ENCODE measurements around the gene CLEC20A. TPM values are rescaled to one million over a fixed set of nuclear protein-coding genes. Genes with fewer than 3 reads are reported as not detected.

Gene CLEC20A
- total and polyA plus RNA-seq, 2 experiments from 2014 or later: not detected

DNA sequence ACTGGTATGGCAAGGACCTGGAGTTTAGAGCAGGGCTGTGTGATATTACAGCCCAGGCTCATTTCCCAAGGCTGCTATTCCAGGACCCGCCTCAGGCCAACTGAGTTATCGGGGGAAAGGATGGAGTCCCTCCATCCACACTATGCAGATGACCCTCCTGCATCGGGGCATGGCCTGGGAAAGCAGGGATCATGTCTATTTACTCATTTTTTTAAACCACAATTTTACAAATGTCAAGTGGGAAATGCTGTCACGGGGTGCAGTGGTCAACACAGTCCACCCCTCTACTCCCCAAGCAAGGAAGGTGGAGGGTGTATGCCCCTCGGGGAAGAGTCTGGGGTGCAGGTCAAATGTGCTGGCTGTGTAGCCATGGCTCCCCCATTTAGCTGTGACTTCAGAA, 6.1 kb upstream of the CLEC20A start:
- Mint-ChIP-seq H3K27me3 (ENCODE audit: insufficient read depth, low read depth, poor library complexity) (peaks cover 2% of the 10 kb centered on the region), H3K4me3 (no peak overlapping the region), H3K27ac (no peak overlapping the region), H3K9me3 (no peaks in the 10 kb centered on the region), H3K36me3 (ENCODE audit: low read depth) (no peaks in the 10 kb centered on the region), H3K4me1 (peaks cover 17% of the 10 kb centered on the region)
- H3F3A ChIP-seq (replicated peaks; ENCODE audit: low read depth): no peaks in the 10 kb centered on the region; the same call in 1 of the 2 replicates
- H3K4me1 ChIP-seq (ENCODE audit: insufficient read depth): no peaks in the 10 kb centered on the region; the same call in 1 of the 2 replicates
- H3K27me3 ChIP-seq (ENCODE audit: insufficient read depth): no peaks in the 10 kb centered on the region
- no peak for TF ChIP-seq ZNF331 (CRISPR knock-in tag; IDR thresholded peaks at IDR 0.05; ENCODE audit: low read depth)
- no peak for TF ChIP-seq POLR2AphosphoS5 (IDR thresholded peaks at IDR 0.05; ENCODE audit: low read depth)
- no peak for TF ChIP-seq ZNF114 (CRISPR knock-in tag; IDR thresholded peaks at IDR 0.05)
- no peak for TF ChIP-seq JUNB (IDR thresholded peaks at IDR 0.05; ENCODE audit: unreplicated experiment)
- no peak for TF ChIP-seq ZNF462 (CRISPR knock-in tag; IDR thresholded peaks at IDR 0.05)
- no peak for TF ChIP-seq REST (IDR thresholded peaks at IDR 0.05; ENCODE audit: unreplicated experiment)
- TF ChIP-seq CREB1 (CRISPR knock-in tag; IDR thresholded peaks at IDR 0.05; ENCODE audit: low read depth): no peak
- TF ChIP-seq, protein P1, sequence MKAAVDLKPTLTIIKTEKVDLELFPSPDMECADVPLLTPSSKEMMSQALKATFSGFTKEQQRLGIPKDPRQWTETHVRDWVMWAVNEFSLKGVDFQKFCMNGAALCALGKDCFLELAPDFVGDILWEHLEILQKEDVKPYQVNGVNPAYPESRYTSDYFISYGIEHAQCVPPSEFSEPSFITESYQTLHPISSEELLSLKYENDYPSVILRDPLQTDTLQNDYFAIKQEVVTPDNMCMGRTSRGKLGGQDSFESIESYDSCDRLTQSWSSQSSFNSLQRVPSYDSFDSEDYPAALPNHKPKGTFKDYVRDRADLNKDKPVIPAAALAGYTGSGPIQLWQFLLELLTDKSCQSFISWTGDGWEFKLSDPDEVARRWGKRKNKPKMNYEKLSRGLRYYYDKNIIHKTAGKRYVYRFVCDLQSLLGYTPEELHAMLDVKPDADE (IDR thresholded peaks at IDR 0.05): no peak
- TF ChIP-seq, protein P2, sequence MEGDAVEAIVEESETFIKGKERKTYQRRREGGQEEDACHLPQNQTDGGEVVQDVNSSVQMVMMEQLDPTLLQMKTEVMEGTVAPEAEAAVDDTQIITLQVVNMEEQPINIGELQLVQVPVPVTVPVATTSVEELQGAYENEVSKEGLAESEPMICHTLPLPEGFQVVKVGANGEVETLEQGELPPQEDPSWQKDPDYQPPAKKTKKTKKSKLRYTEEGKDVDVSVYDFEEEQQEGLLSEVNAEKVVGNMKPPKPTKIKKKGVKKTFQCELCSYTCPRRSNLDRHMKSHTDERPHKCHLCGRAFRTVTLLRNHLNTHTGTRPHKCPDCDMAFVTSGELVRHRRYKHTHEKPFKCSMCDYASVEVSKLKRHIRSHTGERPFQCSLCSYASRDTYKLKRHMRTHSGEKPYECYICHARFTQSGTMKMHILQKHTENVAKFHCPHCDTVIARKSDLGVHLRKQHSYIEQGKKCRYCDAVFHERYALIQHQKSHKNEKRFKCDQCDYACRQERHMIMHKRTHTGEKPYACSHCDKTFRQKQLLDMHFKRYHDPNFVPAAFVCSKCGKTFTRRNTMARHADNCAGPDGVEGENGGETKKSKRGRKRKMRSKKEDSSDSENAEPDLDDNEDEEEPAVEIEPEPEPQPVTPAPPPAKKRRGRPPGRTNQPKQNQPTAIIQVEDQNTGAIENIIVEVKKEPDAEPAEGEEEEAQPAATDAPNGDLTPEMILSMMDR (conservative IDR thresholded peaks at IDR 0.05; ENCODE audit: low read depth in 2 of 2): no peak
- TF ChIP-seq EZH2phosphoT487 (IDR thresholded peaks at IDR 0.05; ENCODE audit: unreplicated experiment): no peak
- no peak for TF ChIP-seq STAT1 (IDR thresholded peaks at IDR 0.05; ENCODE audit: unreplicated experiment)
- TF ChIP-seq NANOG (IDR thresholded peaks at IDR 0.05; ENCODE audit: borderline replicate concordance): no peak
- no peak for TF ChIP-seq EZH2 (IDR thresholded peaks at IDR 0.05; ENCODE audit: low read depth, unreplicated experiment)
- no peak overlapping the region for H2AFZ ChIP-seq
- H3K4me3 ChIP-seq: no peak overlapping the region
- no peak for ATAC-seq
- H3K27ac ChIP-seq (ENCODE audit: low read depth): no peak overlapping the region
- no peaks in the 10 kb centered on the region for H4K20me1 ChIP-seq (replicated peaks; ENCODE audit: insufficient read depth)
- H3K4me2 ChIP-seq: no peak overlapping the region
- no peaks in the 10 kb centered on the region; the same call in 1 of the 2 replicates for H3K9me2 ChIP-seq (ENCODE audit: insufficient read depth)
- no peaks in the 10 kb centered on the region for H3K79me2 ChIP-seq (replicated peaks; ENCODE audit: insufficient read depth)
- no peaks in the 10 kb centered on the region for H3K36me3 ChIP-seq (ENCODE audit: insufficient read depth)
- no peak for DNase-seq (ENCODE audit: low spot score)

Measured in GM23338 (cell line).